HEK293T (cell line): ENCODE results near the gene SLC4A8.

ENCODE experiments used
- CTCF ChIA-PET: fragments of 350-600 bp; formaldehyde crosslinking; extraction: SDS; loops from one replicate; lab custom pipeline; 2021; ENCODE audit warnings: antibody characterized with exemption, inconsistent platforms; lab: Yijun Ruan, JAX
- POLR2A ChIA-PET: fragments of 350-600 bp; formaldehyde crosslinking; extraction: SDS; loops from one replicate; lab custom pipeline; 2020; ENCODE audit warnings: antibody characterized with exemption, inconsistent platforms; lab: Yijun Ruan, JAX
- DNase-seq: peaks from one replicate; pipeline ENCODE4 v3.0.0; 2012; ENCODE audit warnings: mixed read lengths; ENCODE audit errors: extremely low spot score
- ARNT ChIP-seq: fragments of 450-650 bp; IDR thresholded peaks from 2 replicates; pipeline ENCODE4 v1.6.1; 2017; ENCODE audit warnings: mild to moderate bottlenecking
- BHLHE40 ChIP-seq: fragments of 450-650 bp; IDR thresholded peaks from 2 replicates; pipeline ENCODE4 v1.6.1; 2016; ENCODE audit warnings: mild to moderate bottlenecking, moderate library complexity, borderline replicate concordance
- CTBP1 ChIP-seq: fragments of 450-650 bp; IDR thresholded peaks from 2 replicates; pipeline ENCODE4 v1.6.1; 2016; ENCODE audit warnings: borderline replicate concordance
- ELF4 ChIP-seq: fragments of 450-650 bp; IDR thresholded peaks from 2 replicates; pipeline ENCODE4 v1.6.1; 2017; ENCODE audit warnings: antibody characterized with exemption
- FOXA1 ChIP-seq: fragments of 450-650 bp; IDR thresholded peaks from 2 replicates; pipeline ENCODE4 v1.6.1; 2016; ENCODE audit warnings: mild to moderate bottlenecking
- FOXK2 ChIP-seq: fragments of 450-650 bp; IDR thresholded peaks from 2 replicates; pipeline ENCODE4 v1.6.1; 2016; ENCODE audit warnings: mild to moderate bottlenecking
- FOXM1 ChIP-seq: fragments of 450-650 bp; IDR thresholded peaks from 2 replicates; pipeline ENCODE4 v1.6.1; 2017; ENCODE audit warnings: mild to moderate bottlenecking, borderline replicate concordance
- HDGF ChIP-seq: fragments of 450-650 bp; IDR thresholded peaks from 2 replicates; pipeline ENCODE4 v1.6.1; 2017; ENCODE audit warnings: antibody characterized with exemption, borderline replicate concordance
- L3MBTL2 ChIP-seq: fragments of 450-650 bp; conservative IDR thresholded peaks from 2 replicates; pipeline ENCODE4 v1.6.1; 2016; ENCODE audit warnings: mild to moderate bottlenecking
- LEF1 ChIP-seq: fragments of 450-650 bp; IDR thresholded peaks from 2 replicates; pipeline ENCODE4 v1.6.1; 2017; ENCODE audit warnings: mild to moderate bottlenecking, borderline replicate concordance
- NFRKB ChIP-seq: fragments of 450-650 bp; IDR thresholded peaks from 2 replicates; pipeline ENCODE4 v1.6.1; 2016; ENCODE audit warnings: mild to moderate bottlenecking, moderate library complexity
- SP1 ChIP-seq: fragments of 450-650 bp; IDR thresholded peaks from 2 replicates; pipeline ENCODE4 v1.6.1; 2017
- SUZ12 ChIP-seq: fragments of 450-650 bp; IDR thresholded peaks from 2 replicates; pipeline ENCODE4 v1.6.1; 2016; ENCODE audit warnings: mild to moderate bottlenecking
- TARDBP ChIP-seq: fragments of 450-650 bp; IDR thresholded peaks from 2 replicates; pipeline ENCODE4 v1.6.1; 2016
- ZNF384 ChIP-seq: fragments of 450-650 bp; IDR thresholded peaks from 2 replicates; pipeline ENCODE4 v1.6.1; 2016
- TF ChIP-seq, protein P1 (sequence below): fragments of 450-650 bp; IDR thresholded peaks from 2 replicates; pipeline ENCODE4 v1.6.1; 2016

The SLC4A8 gene

DNA sequence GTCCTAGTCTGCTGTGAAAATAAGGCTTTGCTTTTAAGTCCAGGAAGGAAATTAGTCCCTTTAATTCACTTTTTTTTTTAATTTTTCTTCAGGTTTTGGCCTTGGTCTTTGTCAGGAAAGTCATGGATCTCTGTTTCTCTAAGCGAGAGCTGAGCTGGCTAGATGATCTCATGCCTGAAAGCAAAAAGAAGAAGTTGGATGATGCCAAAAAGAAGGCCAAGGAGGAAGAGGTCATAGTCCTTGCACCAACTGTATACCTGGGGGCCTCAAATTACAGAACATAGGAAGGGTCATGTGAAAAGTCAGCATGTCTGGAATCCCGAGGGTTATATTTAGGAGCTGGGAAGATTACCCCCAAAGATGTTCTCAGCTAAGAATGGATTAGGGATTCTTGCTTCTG is 72.3 kb downstream of the SLC4A8 start:
- ChIA-PET CTCF (no interaction called here), POLR2A (no interaction called here)
- TF ChIP-seq SUZ12 (no peak), FOXM1 (no peak), FOXA1 (no peak), BHLHE40 (no peak), SP1 (no peak), TARDBP (no peak), LEF1 (no peak), L3MBTL2 (no peak), ZNF384 (no peak), HDGF (no peak), CTBP1 (no peak)
- DNase-seq = no peak

DNA sequence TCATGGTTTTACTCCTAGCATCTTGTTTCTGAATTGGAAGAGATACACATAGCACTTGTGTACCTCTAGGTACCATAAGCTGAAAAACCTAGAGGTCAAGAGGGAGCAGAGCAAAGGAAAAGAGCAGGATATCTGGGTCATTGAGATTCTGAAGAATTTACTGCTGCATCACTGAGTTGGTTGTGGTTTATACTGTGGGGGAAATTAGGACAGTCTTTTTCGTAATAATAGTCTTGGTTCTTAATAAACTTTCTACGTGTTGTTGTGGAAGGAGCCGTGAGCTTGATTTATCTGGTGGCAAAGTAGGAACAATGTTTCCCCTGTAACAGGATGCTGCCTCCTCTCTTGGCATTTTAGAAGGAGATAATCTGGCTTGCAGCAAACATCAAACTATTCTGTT is 80.2 kb downstream of the SLC4A8 start:
- ChIA-PET POLR2A (no interaction called here), CTCF (no interaction called here)
- TF ChIP-seq ELF4 (no peak), ARNT (no peak), SUZ12 (no peak), CTBP1 (no peak), FOXM1 (no peak)
- no peak for DNase-seq

DNA sequence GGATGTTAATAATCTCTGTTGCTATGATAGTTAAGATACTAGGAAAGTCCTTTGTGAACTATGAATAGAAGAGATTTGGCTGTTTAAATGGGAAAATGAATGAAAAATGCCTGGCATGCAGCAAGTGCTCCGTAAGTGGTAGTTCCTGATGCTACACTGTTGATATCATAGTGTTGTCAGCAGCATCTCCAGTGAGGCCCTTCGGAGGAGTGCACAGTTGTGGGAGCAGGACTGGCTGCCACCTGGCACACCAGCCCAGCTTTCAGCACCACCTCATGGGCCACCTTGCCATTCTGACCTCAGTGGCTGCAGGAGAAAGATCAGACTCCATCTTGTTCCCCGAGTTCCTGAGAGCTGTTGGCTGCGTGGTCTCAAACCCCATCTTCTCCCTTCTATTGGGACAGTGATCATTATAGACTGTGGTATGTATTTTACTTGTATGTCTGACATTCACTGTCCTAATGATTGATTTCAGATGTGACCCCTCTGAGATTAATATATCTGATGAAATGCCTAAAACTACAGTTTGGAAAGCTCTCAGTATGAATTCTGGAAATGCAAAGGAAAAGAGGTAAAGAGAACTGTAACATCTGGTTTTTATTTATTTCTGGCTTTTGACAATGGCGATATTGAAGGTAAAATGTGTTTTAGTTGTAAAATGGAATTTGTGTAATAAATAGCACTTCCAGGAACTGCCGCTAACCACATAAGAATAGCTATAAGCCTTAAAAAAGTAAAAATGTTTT is 80.9 kb downstream of the SLC4A8 start:
- CTCF ChIA-PET = no interaction called here
- DNase-seq = no peak
- POLR2A ChIA-PET = no interaction called here
- TF ChIP-seq SP1 (no peak), HDGF (no peak), CTBP1 (no peak), SUZ12 (no peak), NFRKB (no peak), TARDBP (no peak), FOXK2 (no peak), LEF1 (no peak), FOXA1 (no peak), FOXM1 (no peak), ZNF384 (no peak)
- TF ChIP-seq, protein P1, sequence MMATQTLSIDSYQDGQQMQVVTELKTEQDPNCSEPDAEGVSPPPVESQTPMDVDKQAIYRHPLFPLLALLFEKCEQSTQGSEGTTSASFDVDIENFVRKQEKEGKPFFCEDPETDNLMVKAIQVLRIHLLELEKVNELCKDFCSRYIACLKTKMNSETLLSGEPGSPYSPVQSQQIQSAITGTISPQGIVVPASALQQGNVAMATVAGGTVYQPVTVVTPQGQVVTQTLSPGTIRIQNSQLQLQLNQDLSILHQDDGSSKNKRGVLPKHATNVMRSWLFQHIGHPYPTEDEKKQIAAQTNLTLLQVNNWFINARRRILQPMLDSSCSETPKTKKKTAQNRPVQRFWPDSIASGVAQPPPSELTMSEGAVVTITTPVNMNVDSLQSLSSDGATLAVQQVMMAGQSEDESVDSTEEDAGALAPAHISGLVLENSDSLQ = no peak

DNA sequence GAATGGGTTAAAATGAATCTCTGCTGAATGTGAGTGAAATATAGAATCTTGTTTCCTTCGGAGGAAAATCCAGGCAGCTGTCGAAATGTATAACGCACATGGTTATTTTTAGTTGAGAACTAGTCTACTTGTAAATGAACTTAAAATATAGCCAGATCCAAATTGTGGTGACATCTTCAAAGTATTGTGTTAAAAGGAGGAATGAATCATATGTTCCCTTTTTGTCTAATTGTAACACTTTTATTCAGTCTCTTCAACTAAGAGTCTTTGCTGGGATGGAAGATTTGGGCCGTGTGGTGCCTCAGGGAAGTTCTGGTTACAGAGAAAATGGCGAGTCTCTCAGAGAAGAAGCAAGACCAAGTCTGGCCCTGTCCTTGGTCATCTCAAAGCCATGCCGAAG is 82.5 kb downstream of the SLC4A8 start:
- TF ChIP-seq ZNF384 = no peak
- no peak for TF ChIP-seq L3MBTL2
- TF ChIP-seq NFRKB = no peak
- no peak for TF ChIP-seq FOXA1
- no peak for TF ChIP-seq FOXK2
- no peak for TF ChIP-seq ELF4
- no peak for TF ChIP-seq HDGF
- no peak for TF ChIP-seq BHLHE40
- TF ChIP-seq, protein P1 = no peak
- no peak for TF ChIP-seq FOXM1
- TF ChIP-seq LEF1 = no peak
- no peak for TF ChIP-seq SUZ12
- POLR2A ChIA-PET = no interaction called here
- DNase-seq = no peak
- CTCF ChIA-PET = no interaction called here

DNA sequence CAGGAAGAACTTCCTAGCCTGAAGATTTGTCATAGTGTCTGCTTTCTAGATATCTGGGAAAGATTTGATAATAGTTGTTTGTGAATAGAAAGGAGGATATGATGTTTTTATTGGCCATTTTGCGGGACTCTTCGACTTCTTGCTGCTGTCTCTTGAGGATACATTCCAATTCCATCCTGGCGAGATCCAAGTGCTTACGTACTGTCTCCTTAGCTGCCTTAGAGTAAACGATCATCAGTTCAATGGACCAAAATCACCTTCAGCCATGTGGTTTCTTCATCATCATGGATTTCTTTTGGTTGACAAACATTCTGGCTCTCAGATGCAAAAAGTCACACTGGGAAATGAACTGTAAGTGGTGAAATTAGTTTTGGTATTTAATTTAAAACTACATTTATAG is 83.7 kb downstream of the SLC4A8 start:
- CTCF ChIA-PET = no interaction called here
- no peak for TF ChIP-seq ZNF384
- TF ChIP-seq NFRKB = no peak
- TF ChIP-seq ELF4 = no peak
- TF ChIP-seq HDGF = no peak
- no peak for TF ChIP-seq BHLHE40
- no peak for TF ChIP-seq L3MBTL2
- TF ChIP-seq SUZ12 = no peak
- no peak for TF ChIP-seq LEF1
- no peak for TF ChIP-seq SP1
- no peak for TF ChIP-seq ARNT
- no peak for TF ChIP-seq FOXK2
- TF ChIP-seq TARDBP = no peak
- TF ChIP-seq, protein P1 = no peak
- no peak for TF ChIP-seq CTBP1
- no peak for TF ChIP-seq FOXM1
- TF ChIP-seq FOXA1 = no peak
- POLR2A ChIA-PET = no interaction called here
- no peak for DNase-seq

DNA sequence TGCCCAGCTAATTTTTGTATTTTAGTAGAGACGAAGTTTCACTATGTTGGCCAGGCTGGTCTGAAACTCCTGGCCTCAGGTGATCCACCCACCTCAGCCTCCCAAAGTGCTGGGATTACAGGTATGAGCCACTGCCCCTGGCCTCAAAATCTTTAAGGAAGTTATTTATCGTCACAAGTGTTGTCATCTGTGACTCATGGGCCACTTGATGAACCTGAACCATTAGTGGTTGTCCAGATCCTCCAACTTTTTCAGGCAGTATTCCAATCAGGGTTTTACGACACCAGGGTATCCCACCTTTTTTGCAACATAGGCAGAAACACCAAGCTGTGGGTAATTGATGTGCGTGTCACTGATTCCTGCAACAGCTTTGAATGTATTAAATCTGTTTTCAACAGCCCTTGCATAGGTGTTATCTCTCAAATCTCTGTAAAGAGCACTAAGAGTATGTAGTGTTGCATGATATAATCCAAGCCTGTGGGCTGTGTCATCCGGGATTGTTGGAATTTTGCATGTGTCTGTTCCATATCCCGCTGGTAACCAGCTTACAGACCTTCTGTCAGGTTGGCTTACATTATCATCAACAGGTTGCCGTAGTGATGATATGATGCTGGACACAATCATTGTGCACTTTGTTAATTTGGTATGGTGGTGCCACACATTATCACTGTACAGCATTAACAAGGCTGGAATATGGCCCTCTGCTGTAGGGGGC is 87.1 kb downstream of the SLC4A8 start:
- no peak for DNase-seq

More for the DNA sequence above, 87.1 kb downstream of the SLC4A8 start:
- ChIA-PET CTCF (no interaction called here), POLR2A (no interaction called here)
- TF ChIP-seq, protein P1 = no peak
